SH-SY5Y (cell line): ENCODE results near the gene TGFA.

ENCODE experiments used
- GATA2 ChIP-seq: IDR thresholded peaks from 2 replicates; pipeline ENCODE4 v1.6.1; 2011; ENCODE audit warnings: mild to moderate bottlenecking, low read depth, low read length
- GATA3 ChIP-seq: IDR thresholded peaks from 2 replicates; pipeline ENCODE4 v1.6.1; 2011; ENCODE audit warnings: low read depth, mild to moderate bottlenecking, low read length, moderate library complexity

DNA sequence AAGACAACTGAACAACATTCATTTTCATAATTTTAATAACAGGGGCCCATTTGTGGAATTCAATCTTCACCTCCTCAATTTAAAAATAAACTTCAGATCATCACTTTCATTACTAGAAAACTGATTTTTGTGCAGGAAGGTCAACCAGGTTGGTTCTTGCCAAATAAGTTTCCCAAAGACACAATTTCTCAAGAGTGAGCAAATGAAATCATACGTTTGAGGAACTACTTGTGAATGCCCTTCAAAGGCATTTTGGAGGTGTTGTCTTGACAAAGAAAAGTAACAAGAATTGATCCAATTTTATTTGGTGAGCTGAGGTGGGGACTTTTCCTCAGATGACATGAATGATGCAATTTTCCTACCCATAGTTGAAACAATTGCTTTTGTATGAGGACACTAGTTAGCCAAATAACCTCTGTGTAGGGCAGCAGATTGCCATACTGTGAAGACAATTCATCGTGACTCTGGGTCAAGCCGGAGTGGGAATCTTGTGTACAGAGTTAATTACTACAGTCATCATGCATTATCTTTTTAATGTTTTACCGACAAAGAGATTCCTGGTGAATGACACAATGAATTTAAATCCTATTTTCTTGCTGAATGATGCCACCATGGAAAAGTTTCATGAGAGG is 121.8 kb downstream of the TGFA start:
- TF ChIP-seq GATA2: no peak
- no peak for TF ChIP-seq GATA3
